Neural progenitor cell (in vitro differentiated cells): ENCODE measurements around the gene STXBP5.

Source experiments
- CTCF ChIP-seq: fragments of 200-600 bp; sonication (generic); IDR thresholded peaks from 2 replicates; pipeline ENCODE4 v1.5.1; 2017; ENCODE audit warnings: antibody characterized with exemption, mild to moderate bottlenecking
- EZH2 ChIP-seq: fragments of 200-600 bp; sonication (generic); IDR thresholded peaks from 2 replicates; pipeline ENCODE4 v1.6.1; 2017; ENCODE audit warnings: antibody characterized with exemption, mild to moderate bottlenecking, moderate library complexity
- EZH2phosphoT487 ChIP-seq: fragments of 200-600 bp; sonication (generic); IDR thresholded peaks from 2 replicates; pipeline ENCODE4 v1.6.1; 2017; ENCODE audit warnings: antibody characterized with exemption

- TF ChIP-seq CTCF = no peak
- TF ChIP-seq EZH2phosphoT487 = no peak
- no peak for TF ChIP-seq EZH2
Observed at GRCh38 chr6:147211349-147211748, 7.1 kb downstream of the STXBP5 start.
